M059J (cell line): ENCODE results near the gene CD79A. TPM values are rescaled to one million over a fixed set of nuclear protein-coding genes. Genes with fewer than 3 reads are reported as not detected.

Experiments
- DNase-seq: peaks from one replicate; pipeline ENCODE4 v3.0.0-alpha.2; 2012; ENCODE audit warnings: low read depth
- total RNA-seq: library from RNA; depleted of rRNA; stranded (reverse); fragments of >200 nt; shearing (Covaris generic); gene quantifications from 2 replicates; pipeline ENCODE4 v1.2.3, GENCODE V29; 2014

Gene CD79A
- total RNA-seq, 1 experiment from 2014 or later, result 0.12 TPM

GRCh38 chr19:41918653-41919244, 41.7 kb downstream of the CD79A start:
- DNase-seq, result no peak

- no peak for DNase-seq
Observed at GRCh38 chr19:41919948-41920712, 43.1 kb downstream of the CD79A start.

DNA sequence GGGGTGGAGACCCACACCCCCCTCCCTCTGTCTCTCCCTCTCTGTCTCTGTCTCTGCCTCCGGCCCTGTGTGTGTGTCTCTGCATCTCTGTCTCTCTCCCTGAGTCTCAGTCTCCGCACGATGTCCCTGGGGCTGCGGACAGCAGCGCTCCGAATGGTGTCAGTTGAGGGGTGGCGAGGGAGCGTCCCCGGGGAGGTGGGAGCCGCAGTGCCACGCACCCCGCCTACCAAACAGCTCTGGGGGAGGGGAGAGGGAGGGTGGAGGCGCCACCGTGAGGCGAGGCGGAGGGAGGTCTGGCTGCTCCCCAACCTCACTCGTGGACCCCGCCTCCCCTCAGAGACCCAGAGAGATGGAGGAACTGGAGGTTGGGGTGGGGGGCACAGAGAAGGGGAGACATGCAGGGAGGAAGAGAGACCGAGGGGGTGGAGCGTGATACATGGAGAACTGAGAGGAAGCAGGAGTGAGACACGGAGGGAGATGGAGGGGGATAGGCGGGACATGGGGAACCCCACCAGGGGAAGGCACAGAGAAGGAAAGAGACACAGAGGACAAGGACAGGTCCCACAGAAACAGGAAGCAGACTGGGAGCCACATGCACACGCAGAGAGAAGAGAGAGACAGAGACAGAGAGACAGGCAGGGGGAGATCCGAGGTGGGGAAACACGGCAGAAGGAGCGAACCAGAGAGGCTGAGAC, 44.0 kb downstream of the CD79A start:
- DNase-seq, result no peak

DNA sequence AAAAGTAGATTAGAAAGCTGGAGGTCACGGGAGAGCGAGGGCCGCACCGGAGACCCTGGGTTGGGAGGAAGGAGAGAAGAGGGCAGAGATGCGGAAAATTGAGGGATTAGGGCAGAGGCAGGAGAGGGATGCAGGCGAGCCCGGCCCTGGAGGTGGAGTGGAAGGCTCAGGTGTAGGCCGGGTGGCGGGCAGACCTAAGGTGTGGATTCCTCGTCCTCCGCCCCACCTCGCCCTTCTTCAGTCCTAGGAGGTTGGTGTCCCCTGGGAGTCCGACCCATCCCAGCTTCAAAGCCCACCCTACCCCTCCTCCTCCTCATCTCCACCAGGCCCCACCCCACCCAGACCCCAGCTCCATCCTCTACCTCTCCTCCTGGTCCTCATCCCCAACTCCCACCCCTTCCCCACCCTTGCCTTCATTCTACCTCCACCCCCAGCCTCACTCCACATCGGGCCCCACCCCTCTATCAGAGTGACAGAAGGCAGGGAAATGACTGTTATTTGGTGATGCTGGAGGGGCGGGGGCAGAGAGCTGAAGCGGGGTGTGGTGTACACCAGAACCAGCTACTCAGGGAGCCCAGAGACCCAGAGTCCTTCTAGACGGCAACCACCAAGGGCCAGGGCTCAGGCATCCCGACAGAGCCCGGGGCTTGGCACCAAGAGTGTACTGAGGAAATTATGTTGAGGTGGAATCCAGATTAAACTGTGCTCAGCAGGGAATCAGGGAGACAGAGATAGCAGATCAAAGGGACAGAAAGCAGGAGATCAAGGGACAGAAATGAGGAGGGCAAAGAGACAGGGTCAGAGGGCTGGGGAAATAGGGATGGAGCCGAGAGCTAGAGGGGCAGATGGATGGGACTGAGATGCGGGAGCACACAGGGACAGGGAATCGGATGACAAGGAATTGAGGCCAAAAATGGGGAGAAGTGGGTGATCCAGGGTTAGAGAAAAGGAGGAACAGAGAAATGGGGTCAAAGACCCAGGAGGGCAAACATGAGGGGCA, 44.8 kb downstream of the CD79A start:
- no peak for DNase-seq

DNA sequence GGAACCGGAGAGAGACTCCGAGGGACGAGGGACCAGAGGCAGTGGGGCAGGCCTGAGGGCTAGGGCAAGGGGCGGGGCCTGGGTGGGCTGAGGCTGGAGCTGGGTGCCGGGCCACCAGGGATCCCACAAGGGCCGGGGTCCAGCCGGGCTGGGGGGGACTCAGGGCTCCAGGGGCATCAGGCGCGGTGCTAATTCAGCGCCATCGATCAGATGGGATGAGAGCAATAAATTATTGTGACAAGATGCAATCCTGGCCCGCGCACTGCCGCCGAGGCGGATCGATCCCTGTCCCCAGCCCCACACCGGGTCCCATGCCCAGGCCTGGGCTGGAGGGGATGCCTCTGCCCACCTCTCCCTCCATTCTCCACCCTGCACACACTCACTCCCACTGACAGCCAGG, 45.5 kb downstream of the CD79A start:
- no peak for DNase-seq

DNA sequence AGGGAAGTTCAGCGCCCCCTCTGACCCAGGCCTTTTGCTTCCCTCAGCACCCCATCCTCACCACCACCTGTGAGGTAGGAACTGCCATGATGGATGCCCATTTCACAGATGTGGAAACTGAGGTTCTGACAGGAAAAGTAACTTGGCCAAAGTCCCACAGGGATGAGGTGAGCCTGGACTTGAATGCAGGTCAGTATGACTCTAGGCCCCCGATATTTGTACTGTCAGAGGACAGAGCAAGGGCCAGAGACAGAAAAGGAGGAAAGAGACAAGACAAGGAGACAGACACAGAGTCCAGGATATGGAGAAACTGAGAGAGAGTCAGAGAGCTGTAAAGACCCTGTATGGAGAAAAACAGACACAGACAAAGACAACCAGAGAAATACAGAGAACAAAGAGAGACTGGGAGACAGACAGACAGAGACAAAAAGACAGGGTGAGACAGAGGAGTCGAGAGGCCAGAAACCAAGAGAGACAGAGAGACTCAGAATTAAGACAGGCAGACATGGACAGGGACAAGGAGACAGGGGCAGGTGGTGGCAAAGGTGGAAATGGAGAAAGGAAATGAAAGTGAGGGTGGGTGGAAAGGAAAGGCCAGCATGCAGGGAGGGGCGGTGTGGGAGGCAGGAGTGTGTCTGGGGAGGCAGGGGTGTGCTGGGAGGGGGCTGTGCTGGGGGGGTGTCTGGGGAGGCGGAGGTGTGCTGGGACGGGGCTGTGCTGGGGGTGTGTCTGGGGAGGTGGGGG, 46.1 kb downstream of the CD79A start:
- DNase-seq, result no peak

- no peak for DNase-seq
Observed at GRCh38 chr19:41924151-41925145, 47.4 kb downstream of the CD79A start.

DNA sequence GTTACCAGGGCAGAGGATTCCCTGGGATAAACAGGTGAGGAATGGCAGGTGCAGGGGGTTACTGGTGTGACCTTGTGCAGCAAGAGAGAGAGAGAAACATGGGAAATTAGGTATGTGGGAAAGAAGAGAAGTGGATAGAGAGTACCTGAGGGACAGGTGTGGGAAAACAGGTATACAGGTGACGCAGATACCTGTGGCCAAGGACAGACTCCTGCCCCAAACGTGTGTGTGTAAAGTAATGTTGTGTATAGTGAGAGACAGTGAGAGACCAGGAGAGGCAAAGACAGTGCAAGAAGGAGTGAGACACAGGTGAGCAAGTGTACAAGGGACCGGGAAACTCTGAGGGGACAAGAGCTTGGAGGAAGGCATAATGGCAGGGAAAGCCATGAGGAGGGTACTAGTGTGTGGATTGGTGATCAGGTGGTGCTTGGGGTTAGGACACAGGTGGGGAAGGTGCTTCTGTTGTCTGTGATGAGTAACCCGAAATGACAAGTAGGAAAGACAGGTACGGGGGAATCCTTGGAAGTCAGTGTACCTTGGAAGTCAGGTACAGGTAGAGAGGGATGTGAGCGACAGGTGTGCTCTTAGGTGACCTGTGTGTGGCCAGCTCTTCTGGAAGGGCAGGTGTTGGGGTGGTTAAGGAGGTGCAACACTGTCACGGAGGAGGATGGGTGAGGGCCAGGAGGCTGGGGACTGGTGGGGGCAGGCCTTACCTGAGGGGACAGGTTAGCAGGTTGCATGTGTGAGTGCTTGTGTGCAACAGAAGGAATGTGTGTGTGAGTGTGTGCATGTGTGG, 48.3 kb downstream of the CD79A start:
- DNase-seq, result no peak

- no peak for DNase-seq
Observed at GRCh38 chr19:41926028-41926762, 49.1 kb downstream of the CD79A start.

DNA sequence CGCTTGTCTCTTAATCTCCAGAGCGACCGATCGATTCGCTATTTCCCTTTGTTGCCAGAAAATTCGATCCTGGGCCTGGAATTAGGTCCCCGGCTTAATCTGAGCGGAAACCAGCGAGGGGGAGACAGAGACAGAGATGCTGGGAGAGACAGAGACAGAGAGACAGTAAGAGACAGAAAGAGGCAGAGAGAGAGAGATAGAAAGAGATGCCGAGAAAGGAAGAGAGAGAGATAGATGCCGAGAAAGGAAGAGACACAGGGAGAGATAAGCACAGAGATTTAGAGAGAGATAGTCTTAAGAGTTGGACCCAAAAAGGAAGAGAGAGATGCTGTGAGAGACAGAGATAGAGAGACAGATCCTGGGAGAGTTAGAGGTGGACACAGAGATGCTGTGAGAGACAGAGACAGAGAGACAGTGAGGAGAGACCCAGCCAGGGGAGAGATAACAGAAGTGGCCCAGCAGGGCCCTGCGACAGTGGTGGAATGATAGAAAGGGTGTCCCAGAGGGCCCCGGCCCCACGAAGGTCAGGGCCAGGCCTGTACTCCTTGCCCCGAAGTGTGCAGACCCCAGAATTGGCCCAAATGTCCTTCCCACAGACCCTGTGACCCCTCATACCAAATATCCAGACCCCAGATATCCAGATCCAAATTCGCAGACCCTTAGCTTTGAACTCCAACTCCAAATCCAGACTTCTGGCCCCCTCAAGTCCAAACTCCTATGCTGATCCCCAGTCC, 49.9 kb downstream of the CD79A start:
- no peak for DNase-seq

- DNase-seq, result no peak
Observed at GRCh38 chr19:41927497-41928192, 50.6 kb downstream of the CD79A start.

GRCh38 chr19:41928221-41928683, 51.2 kb downstream of the CD79A start, which contains the start of gene ERFL:
Gene ERFL (minus strand): TSS chr19:41928449. CDS start chr19:41912919, 15,530 bp downstream.
- no peak for DNase-seq

DNA sequence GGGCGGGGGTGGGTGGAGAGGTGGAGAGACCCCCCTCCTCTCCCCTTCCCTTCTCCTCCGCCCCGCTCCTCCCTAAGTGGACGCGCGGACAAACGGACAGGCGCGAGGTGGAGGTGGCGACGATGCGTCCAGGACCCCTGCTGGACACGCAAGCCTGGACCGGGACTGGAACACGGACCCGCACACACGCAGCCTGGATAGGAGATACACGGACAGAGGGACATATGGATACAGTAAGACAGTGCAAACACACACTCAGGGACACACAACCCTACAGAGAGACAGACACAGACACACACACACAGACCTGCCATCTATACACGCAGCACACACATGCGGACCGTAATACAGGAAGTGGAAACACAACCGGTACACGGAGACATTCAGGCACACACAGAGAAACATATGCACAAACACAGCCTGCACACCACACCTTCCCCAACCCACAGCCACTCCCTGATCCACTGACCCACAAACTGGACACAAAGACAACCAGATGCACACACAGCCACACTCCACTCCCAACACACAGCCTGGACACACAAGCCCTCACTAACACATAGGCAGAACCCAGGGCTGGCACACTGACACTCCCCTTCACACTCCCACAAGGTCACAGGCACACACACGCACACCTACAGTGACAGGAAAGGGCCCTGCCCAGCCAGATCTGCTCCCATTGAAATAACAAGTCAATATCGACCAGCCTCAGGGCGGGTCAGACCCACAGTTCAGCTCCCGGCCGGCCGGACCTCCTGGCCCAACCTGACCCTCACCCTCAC, 51.9 kb downstream of the CD79A start:
- no peak for DNase-seq

- no peak for DNase-seq
Observed at GRCh38 chr19:41929536-41930071, 52.5 kb downstream of the CD79A start.

GRCh38 chr19:41930322-41930722, 53.2 kb downstream of the CD79A start:
- no peak for DNase-seq
